ENCODE results near the gene ZNF558. TPM values are rescaled to one million over a fixed set of nuclear protein-coding genes. Genes with fewer than 3 reads are reported as not detected.
A peak's percentile ranks its signal among the peaks of the same experiment; 100 is the strongest.
"Not testable (repeated sequence)": the region's sequence is repeated elsewhere in the genome, so short reads cannot be mapped to it uniquely, and the experiment has no call there.

Gene ZNF558
- total RNA-seq, 1 donor from 2014 or later: 10.8 TPM

- intact Hi-C loops (cut with micrococcal nuclease): no loop called here
- no peak for DNase-seq
- no peak for ATAC-seq
Observed at GRCh38 chr19:8811315-8812172, 20.6 kb downstream of the ZNF558 start.

DNA sequence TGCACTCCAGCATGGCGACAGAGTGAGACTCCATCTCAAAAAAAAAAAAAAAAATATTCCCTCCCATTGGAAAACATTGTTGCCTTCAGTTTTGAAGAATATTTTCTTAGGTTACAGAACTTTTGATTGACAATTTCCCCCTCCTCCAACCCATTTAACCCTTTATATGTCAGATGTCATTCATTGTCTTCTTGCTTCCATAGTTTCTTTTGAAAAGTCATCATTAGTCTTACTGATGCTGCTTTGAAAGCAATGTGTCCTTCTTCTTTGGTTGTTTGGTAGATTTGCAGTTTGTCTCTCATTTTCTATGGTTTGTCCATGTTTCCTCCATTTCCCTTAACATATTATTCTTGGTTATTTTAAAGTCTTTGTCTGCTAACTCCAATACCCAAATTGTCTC lies 25.4 kb downstream of the ZNF558 start:
- no peak for ATAC-seq
- intact Hi-C loops (cut with micrococcal nuclease): no loop called here
- DNase-seq: no peak

DNA sequence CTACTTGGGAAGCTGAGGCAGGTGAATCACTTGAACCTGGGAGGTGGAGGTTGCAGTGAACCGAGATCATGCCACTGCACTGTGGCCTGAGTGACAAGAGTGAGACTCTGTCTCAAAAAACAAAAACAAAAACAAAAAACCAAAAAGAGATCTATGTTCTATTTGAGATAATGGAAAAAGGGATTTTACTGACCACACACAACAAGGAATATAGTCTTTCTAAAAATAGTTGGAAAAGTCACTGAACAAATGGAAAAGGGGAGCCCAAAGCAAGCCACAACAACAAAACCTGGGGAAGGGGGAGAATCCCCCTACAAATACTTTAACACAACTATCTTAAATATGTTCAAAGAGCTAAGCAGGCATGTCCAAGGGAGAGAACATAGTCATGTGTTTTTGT lies 37.3 kb downstream of the ZNF558 start:
- ATAC-seq: no peak
- intact Hi-C loops (cut with micrococcal nuclease): no loop called here

GRCh38 chr19:8773587-8773986 lies 58.5 kb downstream of the ZNF558 start:
- ATAC-seq; intact Hi-C loops (cut with micrococcal nuclease): not testable (repeated sequence)

More for the DNA sequence above, 37.3 kb downstream of the ZNF558 start:
- no peak for DNase-seq

DNA sequence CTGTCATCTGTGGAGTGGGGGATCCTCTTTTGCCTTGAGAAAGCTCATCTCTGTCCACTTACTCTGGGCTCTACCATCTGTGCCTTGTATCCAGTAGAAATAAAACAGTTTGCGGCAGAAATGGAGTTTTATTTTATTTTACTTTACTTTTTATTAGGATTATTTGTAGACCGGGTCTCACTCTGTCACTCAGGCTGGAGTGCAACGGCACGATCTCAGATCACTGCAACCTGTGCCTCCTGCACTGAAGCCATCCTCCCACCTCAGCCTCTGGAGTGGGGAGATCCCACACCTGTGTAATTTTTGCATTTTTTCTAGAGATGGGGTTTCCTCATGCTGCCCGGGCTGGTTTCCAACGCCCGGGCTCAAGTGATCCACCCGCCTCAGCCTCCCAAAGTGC lies 62.8 kb downstream of the ZNF558 start:
- DNase-seq; ATAC-seq; intact Hi-C loops (cut with micrococcal nuclease): not testable (repeated sequence)

More at GRCh38 chr19:8773587-8773986, 58.5 kb downstream of the ZNF558 start:
- not testable (repeated sequence) for DNase-seq

DNA sequence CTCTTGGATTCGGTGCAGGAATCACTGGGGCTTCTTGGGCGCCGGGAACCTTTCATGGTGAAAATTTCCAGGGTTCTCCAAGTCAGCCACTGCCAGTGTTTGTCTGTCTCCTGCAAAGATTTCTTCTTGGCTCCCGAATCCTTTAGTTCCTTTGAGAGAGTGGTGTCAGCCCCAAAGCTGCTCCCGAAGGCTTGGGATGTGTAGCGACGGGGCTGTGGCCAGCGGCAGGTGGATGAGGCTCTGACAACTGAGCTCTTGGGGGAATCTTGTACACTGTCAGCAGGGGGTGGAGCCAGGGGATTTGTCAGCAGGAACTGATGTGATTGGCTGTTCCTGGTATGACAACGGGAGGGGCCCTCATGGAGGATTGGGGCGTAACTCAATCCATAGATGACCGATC lies 64.8 kb downstream of the ZNF558 start:
- DNase-seq: peak; percentile 23
- intact Hi-C loops (cut with micrococcal nuclease); ATAC-seq: not testable (repeated sequence)

Other genes with a start within 250 kb of the ZNF558 start
- gene ADAMTS10, start 221.6 kb downstream of the ZNF558 start, total RNA-seq: 10.0 TPM
- not detected for gene NFILZ, start 201.7 kb downstream of the ZNF558 start, total RNA-seq
- not detected for gene ACTL9, start 133.5 kb downstream of the ZNF558 start, total RNA-seq
- not detected for gene OR2Z1, start 110.7 kb downstream of the ZNF558 start, total RNA-seq
- gene MBD3L1, start 73 bp upstream of the ZNF558 start, total RNA-seq: not detected
- 0.94 TPM for gene MUC16, start 178.1 kb upstream of the ZNF558 start, total RNA-seq

All from left ventricle myocardium superior (tissue), 1 donor.